HepG2 (cell line): ENCODE measurements around the gene GPR42. TPM values are rescaled to one million over a fixed set of nuclear protein-coding genes. Genes with fewer than 3 reads are reported as not detected.

Experiments used
- AGO2 ChIP-seq: fragments of 200-400 bp; formaldehyde crosslinking; optimal IDR thresholded peaks from 2 replicates; pipeline ENCODE3; 2017; ENCODE audit warnings: mild to moderate bottlenecking, low read depth, low read length, moderate library complexity
- ASH2L ChIP-seq: fragments of 300-600, 200-600 bp; sonication (generic); IDR thresholded peaks from 2 replicates; pipeline ENCODE4 v1.7.0; 2017; ENCODE audit warnings: low read depth, mild to moderate bottlenecking, moderate library complexity, mixed read lengths, low read length; ENCODE audit not compliant: insufficient read length
- ELF1 ChIP-seq: sonication (generic); formaldehyde crosslinking; IDR thresholded peaks from 2 replicates; pipeline ENCODE4 v1.4.0; 2020; ENCODE audit warnings: missing genetic modification reagents
- ELF3 ChIP-seq: IDR thresholded peaks from 2 replicates; pipeline ENCODE4 v1.6.1; 2016; ENCODE audit warnings: missing genetic modification reagents, missing compliant biosample characterization
- NR2F1 ChIP-seq, 2 experiments: fragments of 450-650 bp in 1 of 2; formaldehyde crosslinking in 1 of 2; IDR thresholded peaks; 2 replicates each; pipeline versions ENCODE4 v1.5.0 to v1.6.1; 2016 to 2020; ENCODE audit warnings: mild to moderate bottlenecking in 1 of 2, missing compliant biosample characterization in 1 of 2, missing genetic modification reagents in 1 of 2, moderate library complexity in 1 of 2
- RFXANK ChIP-seq: IDR thresholded peaks from 2 replicates; pipeline ENCODE4 v1.6.1; 2016
- SRSF1 ChIP-seq: fragments of 200-400 bp; formaldehyde crosslinking; optimal IDR thresholded peaks from 2 replicates; pipeline ENCODE3; 2017; ENCODE audit warnings: mild to moderate bottlenecking, low read depth, low read length, moderate library complexity
- SRSF9 ChIP-seq: fragments of 200-400 bp; formaldehyde crosslinking; IDR thresholded peaks from 2 replicates; pipeline ENCODE4 v1.6.1; 2018; ENCODE audit warnings: borderline replicate concordance, mild to moderate bottlenecking, low read depth, low read length; ENCODE audit not compliant: insufficient read depth, poor library complexity, severe bottlenecking
- TBX3 ChIP-seq: fragments of 450-650 bp; IDR thresholded peaks from 2 replicates; pipeline ENCODE4 v1.6.1; 2017; ENCODE audit warnings: antibody characterized with exemption, mild to moderate bottlenecking, inconsistent platforms, borderline replicate concordance
- ZNF484 ChIP-seq: sonication (generic); formaldehyde crosslinking; IDR thresholded peaks from 2 replicates; pipeline ENCODE4 v1.5.1; 2020; ENCODE audit warnings: mild to moderate bottlenecking, low read depth, missing genetic modification reagents, borderline replicate concordance
- ZNF607 ChIP-seq: sonication (generic); formaldehyde crosslinking; IDR thresholded peaks from 2 replicates; pipeline ENCODE4 v1.5.1; 2020; ENCODE audit warnings: missing genetic modification reagents, mild to moderate bottlenecking, borderline replicate concordance
- polyA plus RNA-seq, 8 experiments: library from polyadenylated mRNA; depleted of rRNA in 3 of 8; stranded (reverse) in 7 of 8; unstranded in 1 of 8; fragments of >200 nt; fragmentation: Illumina TruSeq in 4 of 8; extraction: Trizol in 4 of 8; gene quantifications; 2 replicates each; pipeline versions ENCODE4 v1.2.1 to v1.2.3, GENCODE V29; 2011 to 2016; ENCODE audit warnings: low read depth in 4 of 8, missing spikeins in 1 of 8, mixed read lengths in 1 of 8; ENCODE audit not compliant: insufficient read depth in 1 of 8
- total RNA-seq, 5 experiments: library from RNA; depleted of rRNA; stranded (reverse); fragments of >200 nt; fragmentation: Illumina TruSeq; extraction: Trizol; gene quantifications; 2 replicates each; pipeline ENCODE4 v1.2.3, GENCODE V29; 2016; ENCODE audit warnings: low read depth in 1 of 5
- TF ChIP-seq, protein P1 (sequence below): sonication (generic); formaldehyde crosslinking; IDR thresholded peaks from 2 replicates; pipeline ENCODE4 v1.9.0; 2021; ENCODE audit warnings: missing genetic modification reagents, borderline replicate concordance
- TF ChIP-seq, protein P2 (sequence below): sonication (generic); IDR thresholded peaks from 2 replicates; pipeline ENCODE4 v1.6.1; 2016; ENCODE audit warnings: low read depth, borderline replicate concordance
- TF ChIP-seq, protein P3 (sequence below): sonication (generic); formaldehyde crosslinking; IDR thresholded peaks from 2 replicates; pipeline ENCODE4 v1.8.0; 2022; ENCODE audit warnings: missing genetic modification reagents, low read depth, mild to moderate bottlenecking, borderline replicate concordance
- TF ChIP-seq, protein P4 (sequence below): sonication (generic); formaldehyde crosslinking; IDR thresholded peaks from 2 replicates; pipeline ENCODE4 v1.9.0; 2021; ENCODE audit warnings: missing genetic modification reagents, borderline replicate concordance
- TF ChIP-seq, protein P5 (sequence below): sonication (generic); formaldehyde crosslinking; IDR thresholded peaks from 2 replicates; pipeline ENCODE4 v1.4.0; 2020; ENCODE audit warnings: low read depth, mild to moderate bottlenecking, missing genetic modification reagents

Gene GPR42
- total and polyA plus RNA-seq, 2 of the 13 experiments (the other 11 are each of a cell fraction or from before 2014, with no cell fraction given), result not detected

DNA sequence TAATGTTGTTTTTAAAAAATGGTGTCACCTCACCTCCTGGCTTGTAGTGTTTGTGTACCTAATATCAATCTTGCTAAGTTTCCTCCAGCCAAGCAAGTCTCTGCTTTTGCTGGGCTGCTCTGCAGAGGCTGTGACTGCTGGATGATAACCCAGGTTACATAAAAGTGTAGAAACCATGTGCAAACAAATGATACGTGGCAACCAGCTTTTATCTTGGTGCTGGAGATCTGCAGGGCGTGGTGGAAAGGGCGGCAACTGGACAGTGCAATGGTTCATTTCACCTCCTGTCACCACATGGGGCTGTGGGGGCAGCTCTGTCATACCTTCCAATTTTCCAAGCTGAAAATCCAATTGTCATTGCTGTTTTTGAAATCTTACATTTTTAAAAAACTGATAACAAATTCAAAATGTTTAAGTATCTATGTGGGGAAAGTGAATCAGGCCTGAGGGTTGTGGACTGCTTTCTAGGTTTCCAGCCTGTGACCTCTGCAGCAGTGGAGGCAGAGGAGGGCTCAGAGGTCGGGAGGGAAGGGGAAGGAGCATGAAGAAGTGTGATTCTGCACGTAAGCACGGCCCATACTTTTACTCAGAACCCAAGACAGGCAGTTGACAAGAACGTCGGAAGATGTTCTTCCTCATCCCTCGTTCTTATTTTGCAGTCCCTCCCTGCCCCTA lies 9.7 kb downstream of the GPR42 start (continued):
- TF ChIP-seq, protein P1, sequence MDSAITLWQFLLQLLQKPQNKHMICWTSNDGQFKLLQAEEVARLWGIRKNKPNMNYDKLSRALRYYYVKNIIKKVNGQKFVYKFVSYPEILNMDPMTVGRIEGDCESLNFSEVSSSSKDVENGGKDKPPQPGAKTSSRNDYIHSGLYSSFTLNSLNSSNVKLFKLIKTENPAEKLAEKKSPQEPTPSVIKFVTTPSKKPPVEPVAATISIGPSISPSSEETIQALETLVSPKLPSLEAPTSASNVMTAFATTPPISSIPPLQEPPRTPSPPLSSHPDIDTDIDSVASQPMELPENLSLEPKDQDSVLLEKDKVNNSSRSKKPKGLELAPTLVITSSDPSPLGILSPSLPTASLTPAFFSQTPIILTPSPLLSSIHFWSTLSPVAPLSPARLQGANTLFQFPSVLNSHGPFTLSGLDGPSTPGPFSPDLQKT, result no peak
- TF ChIP-seq NR2F1 (CRISPR knock-in tag; IDR thresholded peaks at IDR 0.05) (peak in 1 of 2 experiments; percentile 22; a peak in 1 of 4 replicates), ELF1 (CRISPR knock-in tag) (no peak), SRSF1 (no peak), ZNF484 (CRISPR knock-in tag) (no peak), TBX3 (no peak), SRSF9 (no peak), ASH2L (no peak), RFXANK (CRISPR knock-in tag) (no peak), AGO2 (no peak), ZNF607 (CRISPR knock-in tag) (peak; percentile 67; the same call in 1 of the 2 replicates), ELF3 (peak; percentile 72)
- TF ChIP-seq, protein P2, sequence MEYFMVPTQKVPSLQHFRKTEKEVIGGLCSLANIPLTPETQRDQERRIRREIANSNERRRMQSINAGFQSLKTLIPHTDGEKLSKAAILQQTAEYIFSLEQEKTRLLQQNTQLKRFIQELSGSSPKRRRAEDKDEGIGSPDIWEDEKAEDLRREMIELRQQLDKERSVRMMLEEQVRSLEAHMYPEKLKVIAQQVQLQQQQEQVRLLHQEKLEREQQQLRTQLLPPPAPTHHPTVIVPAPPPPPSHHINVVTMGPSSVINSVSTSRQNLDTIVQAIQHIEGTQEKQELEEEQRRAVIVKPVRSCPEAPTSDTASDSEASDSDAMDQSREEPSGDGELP, result peak; percentile 30; the same call in 1 of the 2 replicates
- TF ChIP-seq, protein P3, sequence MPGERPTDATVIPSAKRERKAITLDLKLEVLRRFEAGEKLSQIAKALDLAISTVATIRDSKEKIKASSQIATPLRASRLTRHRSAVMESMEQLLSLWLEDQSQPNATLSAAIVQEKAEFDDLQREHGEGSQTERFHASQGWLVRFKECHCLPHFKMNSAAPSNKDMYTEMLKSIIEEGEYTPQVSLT (CRISPR knock-in tag), result no peak
- TF ChIP-seq, protein P4, sequence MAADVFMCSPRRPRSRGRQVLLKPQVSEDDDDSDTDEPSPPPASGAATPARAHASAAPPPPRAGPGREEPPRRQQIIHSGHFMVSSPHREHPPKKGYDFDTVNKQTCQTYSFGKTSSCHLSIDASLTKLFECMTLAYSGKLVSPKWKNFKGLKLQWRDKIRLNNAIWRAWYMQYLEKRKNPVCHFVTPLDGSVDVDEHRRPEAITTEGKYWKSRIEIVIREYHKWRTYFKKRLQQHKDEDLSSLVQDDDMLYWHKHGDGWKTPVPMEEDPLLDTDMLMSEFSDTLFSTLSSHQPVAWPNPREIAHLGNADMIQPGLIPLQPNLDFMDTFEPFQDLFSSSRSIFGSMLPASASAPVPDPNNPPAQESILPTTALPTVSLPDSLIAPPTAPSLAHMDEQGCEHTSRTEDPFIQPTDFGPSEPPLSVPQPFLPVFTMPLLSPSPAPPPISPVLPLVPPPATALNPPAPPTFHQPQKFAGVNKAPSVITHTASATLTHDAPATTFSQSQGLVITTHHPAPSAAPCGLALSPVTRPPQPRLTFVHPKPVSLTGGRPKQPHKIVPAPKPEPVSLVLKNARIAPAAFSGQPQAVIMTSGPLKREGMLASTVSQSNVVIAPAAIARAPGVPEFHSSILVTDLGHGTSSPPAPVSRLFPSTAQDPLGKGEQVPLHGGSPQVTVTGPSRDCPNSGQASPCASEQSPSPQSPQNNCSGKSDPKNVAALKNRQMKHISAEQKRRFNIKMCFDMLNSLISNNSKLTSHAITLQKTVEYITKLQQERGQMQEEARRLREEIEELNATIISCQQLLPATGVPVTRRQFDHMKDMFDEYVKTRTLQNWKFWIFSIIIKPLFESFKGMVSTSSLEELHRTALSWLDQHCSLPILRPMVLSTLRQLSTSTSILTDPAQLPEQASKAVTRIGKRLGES (CRISPR knock-in tag), result no peak
- TF ChIP-seq, protein P5, sequence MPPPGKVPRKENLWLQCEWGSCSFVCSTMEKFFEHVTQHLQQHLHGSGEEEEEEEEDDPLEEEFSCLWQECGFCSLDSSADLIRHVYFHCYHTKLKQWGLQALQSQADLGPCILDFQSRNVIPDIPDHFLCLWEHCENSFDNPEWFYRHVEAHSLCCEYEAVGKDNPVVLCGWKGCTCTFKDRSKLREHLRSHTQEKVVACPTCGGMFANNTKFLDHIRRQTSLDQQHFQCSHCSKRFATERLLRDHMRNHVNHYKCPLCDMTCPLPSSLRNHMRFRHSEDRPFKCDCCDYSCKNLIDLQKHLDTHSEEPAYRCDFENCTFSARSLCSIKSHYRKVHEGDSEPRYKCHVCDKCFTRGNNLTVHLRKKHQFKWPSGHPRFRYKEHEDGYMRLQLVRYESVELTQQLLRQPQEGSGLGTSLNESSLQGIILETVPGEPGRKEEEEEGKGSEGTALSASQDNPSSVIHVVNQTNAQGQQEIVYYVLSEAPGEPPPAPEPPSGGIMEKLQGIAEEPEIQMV, result peak; percentile 70; the same call in 1 of the 2 replicates
